ENCODE data around the gene HMCN1. TPM values are rescaled to one million over a fixed set of nuclear protein-coding genes. Genes with fewer than 3 reads are reported as not detected.

HMCN1 gene
- total and polyA plus RNA-seq, 2 donors (not counting 1 experiment from before 2014, with no cell fraction given) = 6.8 to 21.0 TPM

- no peaks in the 10 kb centered on the region for H3K36me3 ChIP-seq (ENCODE audit: control insufficient read depth, insufficient read depth, low read length)
- H3K27me3 ChIP-seq (ENCODE audit: control insufficient read depth, insufficient read depth, low read length) = no peaks in the 10 kb centered on the region
- TF ChIP-seq CTCF (conservative IDR thresholded peaks at IDR 0.05 in 1 of 2, IDR thresholded peaks at IDR 0.05 in 1 of 2; ENCODE audit: low read depth in 1 of 2, low read length in 2 of 2) (no peak), EZH2 (IDR thresholded peaks at IDR 0.05; ENCODE audit: low read length, missing control alignments) (no peak)
- no peaks in the 10 kb centered on the region for H3K9me3 ChIP-seq (ENCODE audit: control insufficient read depth, insufficient read depth, low read depth, low read length)
- H3K4me1 ChIP-seq (ENCODE audit: control insufficient read depth, extremely low read depth, insufficient read depth, low read length) = no peaks in the 10 kb centered on the region
- H2AFZ ChIP-seq (ENCODE audit: low read length) = no peak overlapping the region
- H3K4me3 ChIP-seq (replicated peaks in 1 of 4; ENCODE audit: control extremely low read depth in 1 of 4, insufficient read depth in 1 of 4, low read depth in 3 of 4, low read length in 4 of 4) = no peak overlapping the region
- DNase-seq (ENCODE audit: low read depth in 2 of 2) = no peak
- no peak overlapping the region for H3K9ac ChIP-seq (ENCODE audit: insufficient read depth, low read length)
- no peaks in the 10 kb centered on the region for H4K20me1 ChIP-seq (ENCODE audit: control insufficient read depth, extremely low read depth, insufficient read depth, low read length)
- H3K27ac ChIP-seq (ENCODE audit: insufficient read depth, low read length) = no peak overlapping the region
- no peaks in the 10 kb centered on the region for H3K79me2 ChIP-seq (ENCODE audit: control insufficient read depth, insufficient read depth, low read length)
- no peak overlapping the region for H3K4me2 ChIP-seq (ENCODE audit: extremely low read depth, insufficient read depth, low read length)
These were observed 172.0 kb downstream of the HMCN1 start for GRCh38 chr1:185906186-185906585.

DNA sequence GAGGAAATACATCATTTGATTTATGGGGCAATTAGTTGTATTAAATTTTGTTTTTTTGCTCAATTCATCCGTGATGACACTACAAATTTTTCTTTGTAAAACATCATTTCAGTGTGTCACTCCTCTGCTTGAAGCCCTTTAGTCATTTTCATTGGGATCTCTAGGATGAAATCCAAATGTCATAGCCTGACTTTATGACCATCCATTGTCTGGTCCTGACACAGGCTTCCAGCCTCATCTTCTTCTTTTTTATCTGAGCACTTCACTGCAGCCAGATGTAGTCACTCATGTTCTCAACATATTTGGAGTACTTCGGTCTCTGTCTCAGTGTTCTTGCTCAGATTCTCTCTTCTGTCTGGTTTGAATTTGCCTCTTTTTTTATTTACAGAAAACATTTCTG is 173.1 kb downstream of the HMCN1 start:
- no peak overlapping the region for H3K4me3 ChIP-seq (replicated peaks in 1 of 4; ENCODE audit: control extremely low read depth in 1 of 4, insufficient read depth in 1 of 4, low read depth in 3 of 4, low read length in 4 of 4)
- TF ChIP-seq EZH2 (IDR thresholded peaks at IDR 0.05; ENCODE audit: low read length, missing control alignments) (no peak), CTCF (conservative IDR thresholded peaks at IDR 0.05 in 1 of 2, IDR thresholded peaks at IDR 0.05 in 1 of 2; ENCODE audit: low read depth in 1 of 2, low read length in 2 of 2) (no peak)
- no peaks in the 10 kb centered on the region for H3K27me3 ChIP-seq (ENCODE audit: control insufficient read depth, insufficient read depth, low read length)
- DNase-seq (ENCODE audit: low read depth in 2 of 2) = no peak
- no peak overlapping the region for H3K9ac ChIP-seq (ENCODE audit: insufficient read depth, low read length)
- H3K4me2 ChIP-seq (ENCODE audit: extremely low read depth, insufficient read depth, low read length) = no peak overlapping the region
- H3K4me1 ChIP-seq (ENCODE audit: control insufficient read depth, extremely low read depth, insufficient read depth, low read length) = no peaks in the 10 kb centered on the region
- no peaks in the 10 kb centered on the region for H3K9me3 ChIP-seq (ENCODE audit: control insufficient read depth, insufficient read depth, low read depth, low read length)
- H3K36me3 ChIP-seq (ENCODE audit: control insufficient read depth, insufficient read depth, low read length) = no peaks in the 10 kb centered on the region
- H3K27ac ChIP-seq (ENCODE audit: insufficient read depth, low read length) = no peak overlapping the region
- no peaks in the 10 kb centered on the region for H3K79me2 ChIP-seq (ENCODE audit: control insufficient read depth, insufficient read depth, low read length)
- H2AFZ ChIP-seq (ENCODE audit: low read length) = no peak overlapping the region
- H4K20me1 ChIP-seq (ENCODE audit: control insufficient read depth, extremely low read depth, insufficient read depth, low read length) = no peaks in the 10 kb centered on the region

DNA sequence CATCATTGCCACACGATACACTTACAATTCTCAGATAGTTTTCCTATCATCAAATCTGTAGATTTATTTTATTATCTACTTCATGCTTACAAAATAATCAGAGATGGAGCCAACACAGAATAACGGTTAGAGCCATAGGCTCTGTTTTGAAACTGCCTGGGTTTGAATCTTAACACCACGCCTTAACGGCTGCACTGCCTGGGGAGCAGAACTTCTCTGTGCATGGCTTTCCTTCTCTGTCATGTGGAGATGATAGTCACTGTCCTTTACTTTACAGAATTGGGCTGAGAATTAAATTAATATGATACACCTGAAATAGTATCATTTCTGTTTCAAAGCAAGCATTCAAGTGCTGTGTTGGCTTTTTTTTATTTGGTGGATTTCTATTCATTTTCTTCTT is 177.8 kb downstream of the HMCN1 start:
- H3K9me3 ChIP-seq (ENCODE audit: control insufficient read depth, insufficient read depth, low read depth, low read length) = no peaks in the 10 kb centered on the region
- no peaks in the 10 kb centered on the region for H3K27me3 ChIP-seq (ENCODE audit: control insufficient read depth, insufficient read depth, low read length)
- no peak overlapping the region for H3K27ac ChIP-seq (ENCODE audit: insufficient read depth, low read length)
- no peaks in the 10 kb centered on the region for H3K36me3 ChIP-seq (ENCODE audit: control insufficient read depth, insufficient read depth, low read length)
- DNase-seq (ENCODE audit: low read depth in 2 of 2) = no peak
- no peaks in the 10 kb centered on the region for H3K4me1 ChIP-seq (ENCODE audit: control insufficient read depth, extremely low read depth, insufficient read depth, low read length)
- H3K4me2 ChIP-seq (ENCODE audit: extremely low read depth, insufficient read depth, low read length) = no peak overlapping the region
- no peaks in the 10 kb centered on the region for H3K79me2 ChIP-seq (ENCODE audit: control insufficient read depth, insufficient read depth, low read length)
- H3K9ac ChIP-seq (ENCODE audit: insufficient read depth, low read length) = no peak overlapping the region
- TF ChIP-seq EZH2 (IDR thresholded peaks at IDR 0.05; ENCODE audit: low read length, missing control alignments) = no peak
- no peak for TF ChIP-seq CTCF (conservative IDR thresholded peaks at IDR 0.05 in 1 of 2, IDR thresholded peaks at IDR 0.05 in 1 of 2; ENCODE audit: low read depth in 1 of 2, low read length in 2 of 2)
- H4K20me1 ChIP-seq (ENCODE audit: control insufficient read depth, extremely low read depth, insufficient read depth, low read length) = no peaks in the 10 kb centered on the region
- H3K4me3 ChIP-seq (replicated peaks in 1 of 4; ENCODE audit: control extremely low read depth in 1 of 4, insufficient read depth in 1 of 4, low read depth in 3 of 4, low read length in 4 of 4) = no peak overlapping the region
- H2AFZ ChIP-seq (ENCODE audit: low read length) = no peak overlapping the region
